ENCODE data around the gene CEP44. TPM values are rescaled to one million over a fixed set of nuclear protein-coding genes. Genes with fewer than 3 reads are reported as not detected.

Gene CEP44
- total and polyA plus RNA-seq, 10 of the 15 experiments (the other 5 are each of a cell fraction or from before 2014, with no cell fraction given): 7.6 to 19.8 (median 14.2) TPM

- TF ChIP-seq ZBTB11 (CRISPR knock-in tag; IDR thresholded peaks at IDR 0.05) (no peak), CBX3 (IDR thresholded peaks at IDR 0.05; ENCODE audit: borderline replicate concordance, low read depth) (no peak), ZBTB33 (IDR thresholded peaks at IDR 0.05) (no peak), EGR1 (IDR thresholded peaks at IDR 0.05; ENCODE audit: borderline replicate concordance in 1 of 2, low read depth in 2 of 2, low read length in 2 of 2) (no peak), HSF1 (IDR thresholded peaks at IDR 0.05; ENCODE audit: low read depth, low read length) (no peak), ZBTB4 (CRISPR knock-in tag; IDR thresholded peaks at IDR 0.05) (no peak), KAT2A (conservative IDR thresholded peaks at IDR 0.05; ENCODE audit: control insufficient read depth, low read depth, low read length) (no peak), BMI1 (IDR thresholded peaks at IDR 0.05; ENCODE audit: borderline replicate concordance) (no peak), POLR2AphosphoS5 (IDR thresholded peaks at IDR 0.05; ENCODE audit: low read length) (no peak)
These were observed 20.0 kb downstream of the CEP44 start (continued) for GRCh38 chr4:174303687-174304086.
